Activated CD8-positive, alpha-beta T cell treated with anti-CD3 and anti-CD28 coated beads for 36 hours (primary cell): ENCODE data around the gene MRPS18B. TPM values are rescaled to one million over a fixed set of nuclear protein-coding genes. Genes with fewer than 3 reads are reported as not detected.

ENCODE experiments used
- ATAC-seq: fragments of 200-7000 bp; cut with Tn5 transposase; one replicate; pipeline ENCODE4 v1.10.0; 2021; ENCODE audit warnings: mild to moderate bottlenecking, moderate library complexity
- CTCF ChIA-PET: fragments of 350-600 bp; sonication (Branson Sonifier 250); formaldehyde crosslinking; loops from one replicate; lab custom pipeline; 2021; ENCODE audit warnings: antibody characterized with exemption; lab: Charles Lee
- POLR2A ChIA-PET: fragments of 350-600 bp; sonication (Branson Sonifier 250); formaldehyde crosslinking; loops from one replicate; lab custom pipeline; 2021; ENCODE audit warnings: antibody characterized with exemption; lab: Charles Lee
- DNase-seq: peaks from one replicate; pipeline ENCODE4 v3.0.0-alpha.2; 2020
- H3K27ac Mint-ChIP-seq: one replicate; pipeline ENCODE4 v1.8.0; 2021; ENCODE audit warnings: mild to moderate bottlenecking, mixed read lengths
- H3K27me3 Mint-ChIP-seq: one replicate; pipeline ENCODE4 v1.8.0; 2021; ENCODE audit warnings: mixed read lengths
- H3K36me3 Mint-ChIP-seq: one replicate; pipeline ENCODE4 v1.8.0; 2021; ENCODE audit warnings: low read depth, mixed read lengths
- H3K4me1 Mint-ChIP-seq: one replicate; pipeline ENCODE4 v1.8.0; 2021; ENCODE audit warnings: low read depth, mixed read lengths
- H3K4me3 Mint-ChIP-seq: one replicate; pipeline ENCODE4 v1.8.0; 2021; ENCODE audit warnings: mild to moderate bottlenecking, moderate library complexity, mixed read lengths
- H3K9me3 Mint-ChIP-seq: one replicate; pipeline ENCODE4 v1.8.0; 2021; ENCODE audit warnings: mixed read lengths
- CTCF ChIP-seq: fragments of 200-600 bp; IDR thresholded peaks from one replicate; pipeline ENCODE4 v1.8.0; 2022; ENCODE audit warnings: antibody characterized with exemption, mild to moderate bottlenecking
- intact Hi-C: fragments of 100-400 bp; cut with micrococcal nuclease; formaldehyde crosslinking; loops from one replicate; pipeline ENCODE4 v1.10.0; 2022
- total RNA-seq, 2 experiments: library from RNA; stranded (reverse); gene quantifications; one replicate each; pipeline ENCODE4 v1.2.3, GENCODE V29; 2021

MRPS18B gene
- total RNA-seq, 2 experiments from 2014 or later, result 109 to 110 TPM

GRCh38 chr6:30645989-30646388 is 28.3 kb downstream of the MRPS18B start:
- no peaks in the 10 kb centered on the region for H3K9me3 Mint-ChIP-seq
- TF ChIP-seq CTCF, result no peak
- POLR2A ChIA-PET, result interaction anchor here (0.7 to 1.7 kb wide), 5 partner anchors 19 to 85 kb away, joined by 3 to 8 read pairs (median 4); partner anchors contain the start of genes ATAT1 and MRPS18B

GRCh38 chr6:30646450-30647241 is 29.0 kb downstream of the MRPS18B start, which contains the start of gene C6orf136:
Gene C6orf136, plus strand, starts transcription at chr6:30647133. Its CDS starts 99 bp downstream, at chr6:30647232.
- H3K27ac Mint-ChIP-seq, result peak within 1 kb of the TSS; percentile 92
- peaks cover 24% of the 10 kb centered on the region for H3K4me1 Mint-ChIP-seq
- peak; percentile 97 for DNase-seq
- ChIA-PET CTCF (interaction anchor here (0.6 to 1.5 kb wide), 8 partner anchors 10 to 194 kb away, joined by 3 to 5 read pairs (median 3); partner anchors contain the start of gene ATAT1), POLR2A (interaction anchor here (0.7 to 1.7 kb wide), 4 partner anchors 20 to 76 kb away, joined by 3 to 8 read pairs (median 6); partner anchors contain the start of genes ATAT1 and MRPS18B)
- no peak for TF ChIP-seq CTCF
- H3K36me3 Mint-ChIP-seq, result peaks cover 22% of the 10 kb centered on the region
- peak; percentile 88 for ATAC-seq
- intact Hi-C loops, result no loop called here
- H3K4me3 Mint-ChIP-seq, result peak within 1 kb of the TSS; percentile 90
- H3K27me3 Mint-ChIP-seq, result no peaks in the 10 kb centered on the region
- H3K9me3 Mint-ChIP-seq, result no peaks in the 10 kb centered on the region

More at GRCh38 chr6:30645989-30646388, 28.3 kb downstream of the MRPS18B start:
- CTCF ChIA-PET, result interaction anchor here (0.6 to 1.5 kb wide), 8 partner anchors 11 to 193 kb away, joined by 3 to 5 read pairs (median 3); partner anchors contain the start of genes ATAT1, MRPS18B and PPP1R10
- ATAC-seq (no peak), DNase-seq (no peak)
- intact Hi-C loops, result no loop called here
- no peak overlapping the region for H3K4me3 Mint-ChIP-seq
- H3K36me3 Mint-ChIP-seq, result peaks cover 17% of the 10 kb centered on the region
- peaks cover 30% of the 10 kb centered on the region for H3K4me1 Mint-ChIP-seq
- H3K27me3 Mint-ChIP-seq, result no peaks in the 10 kb centered on the region
- peak overlapping the region; percentile 92 for H3K27ac Mint-ChIP-seq

- ATAC-seq, result peak; percentile 74
- intact Hi-C loops, result no loop called here
- CTCF ChIA-PET, result interaction anchor here (0.7 to 2.5 kb wide), 5 partner anchors 21 to 433 kb away, joined by 3 to 14 read pairs (median 3); partner anchors contain the start of gene ATAT1
Measured at GRCh38 chr6:30647242-30648116, 29.8 kb downstream of the MRPS18B start.

GRCh38 chr6:30651143-30651542 is 33.5 kb downstream of the MRPS18B start:
- no peak overlapping the region for H3K27ac Mint-ChIP-seq
- no peak overlapping the region for H3K4me3 Mint-ChIP-seq
- TF ChIP-seq CTCF, result no peak
- ATAC-seq (no peak), DNase-seq (no peak)
- ChIA-PET POLR2A (interaction anchor here (0.7 to 2.4 kb wide), 4 partner anchors 10 to 37 kb away, joined by 3 to 9 read pairs (median 4); partner anchors contain the start of genes DHX16, MRPS18B and PPP1R10), CTCF (no interaction called here)
- intact Hi-C loops, result no loop called here
- H3K9me3 Mint-ChIP-seq, result no peaks in the 10 kb centered on the region
- H3K27me3 Mint-ChIP-seq, result no peaks in the 10 kb centered on the region
- H3K36me3 Mint-ChIP-seq, result peaks cover 36% of the 10 kb centered on the region
- H3K4me1 Mint-ChIP-seq, result peaks cover 10% of the 10 kb centered on the region

More at GRCh38 chr6:30647242-30648116, 29.8 kb downstream of the MRPS18B start:
- no peak for TF ChIP-seq CTCF
- peak; percentile 86 for DNase-seq
- H3K4me1 Mint-ChIP-seq, result peaks cover 20% of the 10 kb centered on the region
- no peaks in the 10 kb centered on the region for H3K9me3 Mint-ChIP-seq
- H3K27me3 Mint-ChIP-seq, result no peaks in the 10 kb centered on the region
- POLR2A ChIA-PET, result interaction anchor here (1.0 to 1.7 kb wide), 6 partner anchors 9 to 155 kb away, joined by 3 to 8 read pairs (median 4); partner anchors contain the start of gene DHX16
- peak overlapping the region; percentile 92 for H3K27ac Mint-ChIP-seq
- H3K4me3 Mint-ChIP-seq, result peak overlapping the region; percentile 90
- H3K36me3 Mint-ChIP-seq, result peaks cover 28% of the 10 kb centered on the region
